WTC11 (cell line): ENCODE results near the gene HTR4. TPM values are rescaled to one million over a fixed set of nuclear protein-coding genes. Genes with fewer than 3 reads are reported as not detected.

Experiments
- ATAC-seq: fragments of 200-7000 bp; cut with Tn5 transposase; 2 replicates; pipeline ENCODE4 v1.10.0; 2021; ENCODE audit warnings: mild to moderate bottlenecking, moderate library complexity
- CTCF ChIA-PET: fragments of 300-600 bp; sonication (Branson Sonifier 250); formaldehyde crosslinking; loops from one replicate; lab custom pipeline; 2021; ENCODE audit warnings: antibody characterized with exemption; lab: Charles Lee
- POLR2A ChIA-PET: fragments of 350-600 bp; sonication (Branson Sonifier 250); formaldehyde crosslinking; loops from one replicate; lab custom pipeline; 2021; ENCODE audit warnings: antibody characterized with exemption; lab: Charles Lee
- DNase-seq: peaks from one replicate; pipeline ENCODE4 v3.0.0; 2021; ENCODE audit warnings: low spot score
- H3K27ac Mint-ChIP-seq: 2 replicates; pipeline ENCODE4 v1.8.0; 2021; ENCODE audit warnings: mixed read lengths
- H3K27me3 Mint-ChIP-seq: 2 replicates; pipeline ENCODE4 v1.8.0; 2021; ENCODE audit warnings: low read depth, mild to moderate bottlenecking, moderate library complexity, mixed read lengths
- H3K36me3 Mint-ChIP-seq: 2 replicates; pipeline ENCODE4 v1.8.0; 2021; ENCODE audit warnings: mixed read lengths
- H3K4me1 Mint-ChIP-seq: 2 replicates; pipeline ENCODE4 v1.8.0; 2022; ENCODE audit warnings: mixed read lengths
- H3K4me3 Mint-ChIP-seq: 2 replicates; pipeline ENCODE4 v1.8.0; 2021; ENCODE audit warnings: mild to moderate bottlenecking, moderate library complexity, mixed read lengths
- H3K9me3 Mint-ChIP-seq: 2 replicates; pipeline ENCODE4 v1.8.0; 2021; ENCODE audit warnings: mixed read lengths
- ATF1 ChIP-seq: sonication (generic); formaldehyde crosslinking; IDR thresholded peaks from 2 replicates; pipeline ENCODE4 v1.8.1; 2023; ENCODE audit warnings: mild to moderate bottlenecking, moderate library complexity, missing genetic modification reagents
- ATF2 ChIP-seq: sonication (generic); formaldehyde crosslinking; IDR thresholded peaks from 2 replicates; pipeline ENCODE4 v1.8.1; 2022; ENCODE audit warnings: low read depth, missing genetic modification reagents, borderline replicate concordance
- CREM ChIP-seq: sonication (generic); formaldehyde crosslinking; IDR thresholded peaks from 2 replicates; pipeline ENCODE4 v1.8.1; 2022; ENCODE audit warnings: mild to moderate bottlenecking, missing genetic modification reagents, moderate library complexity
- CTCF ChIP-seq: fragments of 200-600 bp; IDR thresholded peaks from 2 replicates; pipeline ENCODE4 v1.8.0; 2022; ENCODE audit warnings: antibody characterized with exemption
- FOXK1 ChIP-seq: sonication (generic); formaldehyde crosslinking; IDR thresholded peaks from 2 replicates; pipeline ENCODE4 v1.8.0; 2022; ENCODE audit warnings: mild to moderate bottlenecking, moderate library complexity, missing genetic modification reagents
- GTF2I ChIP-seq: fragments of 250-450 bp; sonication (Bioruptor Pico); conservative IDR thresholded peaks from 2 replicates; pipeline ENCODE4 v1.4.0; 2021; ENCODE audit warnings: mild to moderate bottlenecking
- HMGA2 ChIP-seq: fragments of 250-450 bp; sonication (Bioruptor Pico); IDR thresholded peaks from 2 replicates; pipeline ENCODE4 v1.4.0; 2021; ENCODE audit warnings: mild to moderate bottlenecking, moderate library complexity
- IRF2 ChIP-seq: sonication (generic); formaldehyde crosslinking; IDR thresholded peaks from 2 replicates; pipeline ENCODE4 v1.8.0; 2022; ENCODE audit warnings: low read depth, missing genetic modification reagents, borderline replicate concordance
- JAZF1 ChIP-seq: fragments of 250-450 bp; sonication (Bioruptor Pico); IDR thresholded peaks from 2 replicates; pipeline ENCODE4 v1.9.0; 2021; ENCODE audit warnings: moderate library complexity, mild to moderate bottlenecking, inconsistent platforms
- MYBL2 ChIP-seq: sonication (generic); formaldehyde crosslinking; IDR thresholded peaks from 2 replicates; pipeline ENCODE4 v1.8.1; 2023; ENCODE audit warnings: mild to moderate bottlenecking, moderate library complexity, missing genetic modification reagents
- NFE2L1 ChIP-seq: sonication (generic); formaldehyde crosslinking; IDR thresholded peaks from 2 replicates; pipeline ENCODE4 v1.8.1; 2023; ENCODE audit warnings: missing genetic modification reagents
- ZBTB21 ChIP-seq: sonication (generic); formaldehyde crosslinking; IDR thresholded peaks from 2 replicates; pipeline ENCODE4 v1.8.1; 2023; ENCODE audit warnings: mild to moderate bottlenecking, missing genetic modification reagents, borderline replicate concordance
- ZNF138 ChIP-seq: sonication (generic); formaldehyde crosslinking; conservative IDR thresholded peaks from 2 replicates; pipeline ENCODE4 v1.8.1; 2022; ENCODE audit warnings: mild to moderate bottlenecking, moderate library complexity, missing genetic modification reagents
- ZNF219 ChIP-seq: sonication (generic); formaldehyde crosslinking; IDR thresholded peaks from 2 replicates; pipeline ENCODE4 v1.8.0; 2023; ENCODE audit warnings: missing genetic modification reagents, mild to moderate bottlenecking, borderline replicate concordance
- ZNF232 ChIP-seq: sonication (generic); formaldehyde crosslinking; IDR thresholded peaks from 2 replicates; pipeline ENCODE4 v1.8.0; 2022; ENCODE audit warnings: mild to moderate bottlenecking, missing genetic modification reagents
- ZNF263 ChIP-seq: sonication (generic); formaldehyde crosslinking; IDR thresholded peaks from 2 replicates; pipeline ENCODE4 v1.8.1; 2022; ENCODE audit warnings: low read depth, mild to moderate bottlenecking, moderate library complexity, missing genetic modification reagents
- ZNF396 ChIP-seq: fragments of 250-450 bp; sonication (Bioruptor Pico); IDR thresholded peaks from 2 replicates; pipeline ENCODE4 v1.8.0; 2021; ENCODE audit warnings: mild to moderate bottlenecking, moderate library complexity, borderline replicate concordance
- ZNF512 ChIP-seq: sonication (generic); formaldehyde crosslinking; IDR thresholded peaks from 2 replicates; pipeline ENCODE4 v1.8.1; 2022; ENCODE audit warnings: missing genetic modification reagents, borderline replicate concordance
- total RNA-seq: library from RNA; stranded (reverse); gene quantifications from 3 replicates; pipeline ENCODE4 v1.2.3, GENCODE V29; 2021
- TF ChIP-seq, protein P1 (sequence below): sonication (generic); formaldehyde crosslinking; IDR thresholded peaks from 2 replicates; pipeline ENCODE4 v1.8.0; 2022; ENCODE audit warnings: mild to moderate bottlenecking, missing genetic modification reagents
- TF ChIP-seq, protein P2 (sequence below): sonication (generic); formaldehyde crosslinking; IDR thresholded peaks from 2 replicates; pipeline ENCODE4 v1.8.0; 2022; ENCODE audit warnings: mild to moderate bottlenecking, missing genetic modification reagents
- TF ChIP-seq, protein P3 (sequence below): fragments of 250-450 bp; sonication (Bioruptor Pico); IDR thresholded peaks from 2 replicates; pipeline ENCODE4 v1.9.0; 2021; ENCODE audit warnings: mild to moderate bottlenecking

HTR4 gene
- total RNA-seq, 1 experiment from 2014 or later, result not detected

GRCh38 chr5:148438933-148439332 is 215.4 kb downstream of the HTR4 start:
- DNase-seq (no peak), ATAC-seq (no peak)
- H3K36me3 Mint-ChIP-seq, result peaks cover 31% of the 10 kb centered on the region
- no peaks in the 10 kb centered on the region for H3K27me3 Mint-ChIP-seq
- TF ChIP-seq CTCF, result no peak
- TF ChIP-seq ATF1 (CRISPR knock-in tag), result no peak
- TF ChIP-seq MYBL2 (CRISPR knock-in tag), result no peak
- no peak overlapping the region for H3K27ac Mint-ChIP-seq
- no peaks in the 10 kb centered on the region for H3K4me1 Mint-ChIP-seq
- CTCF ChIA-PET, result interaction anchor here (1.2 kb wide), 1 partner anchor 292 kb away, joined by 5 read pairs; no protein-coding TSS in a partner anchor
- H3K9me3 Mint-ChIP-seq, result no peaks in the 10 kb centered on the region
- no peak overlapping the region for H3K4me3 Mint-ChIP-seq
- POLR2A ChIA-PET, result no interaction called here

DNA sequence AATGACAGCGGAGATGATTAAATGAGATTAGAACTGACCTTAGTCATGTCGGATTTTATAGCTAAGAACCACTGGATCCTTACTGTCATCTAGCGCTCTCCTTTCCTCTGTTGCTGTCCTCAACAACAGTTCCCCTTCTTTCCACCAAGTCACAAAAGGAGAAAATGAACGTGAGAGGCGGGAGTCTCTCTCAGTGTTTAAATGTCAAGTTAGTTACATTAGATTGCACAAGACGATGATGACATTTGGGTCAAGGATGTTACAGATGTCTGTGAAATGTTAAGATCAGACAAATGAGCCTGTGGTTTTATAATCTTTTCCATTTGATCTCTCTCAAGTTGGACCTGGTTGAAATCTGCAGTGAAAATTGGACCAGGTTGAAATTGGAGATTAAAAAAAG is 217.1 kb downstream of the HTR4 start:
- H3K27ac Mint-ChIP-seq, result no peak overlapping the region
- CTCF ChIA-PET, result interaction anchor here (0.9 kb wide), 1 partner anchor 294 kb away, joined by 4 read pairs; no protein-coding TSS in a partner anchor

GRCh38 chr5:148436029-148436428 is 218.3 kb downstream of the HTR4 start:
- CTCF ChIA-PET, result no interaction called here
- H3K27me3 Mint-ChIP-seq, result no peaks in the 10 kb centered on the region
- ATAC-seq, result no peak
- H3K4me3 Mint-ChIP-seq, result no peak overlapping the region
- H3K9me3 Mint-ChIP-seq, result no peaks in the 10 kb centered on the region
- no peak for TF ChIP-seq HMGA2
- no peak for TF ChIP-seq GTF2I
- TF ChIP-seq, protein P1, sequence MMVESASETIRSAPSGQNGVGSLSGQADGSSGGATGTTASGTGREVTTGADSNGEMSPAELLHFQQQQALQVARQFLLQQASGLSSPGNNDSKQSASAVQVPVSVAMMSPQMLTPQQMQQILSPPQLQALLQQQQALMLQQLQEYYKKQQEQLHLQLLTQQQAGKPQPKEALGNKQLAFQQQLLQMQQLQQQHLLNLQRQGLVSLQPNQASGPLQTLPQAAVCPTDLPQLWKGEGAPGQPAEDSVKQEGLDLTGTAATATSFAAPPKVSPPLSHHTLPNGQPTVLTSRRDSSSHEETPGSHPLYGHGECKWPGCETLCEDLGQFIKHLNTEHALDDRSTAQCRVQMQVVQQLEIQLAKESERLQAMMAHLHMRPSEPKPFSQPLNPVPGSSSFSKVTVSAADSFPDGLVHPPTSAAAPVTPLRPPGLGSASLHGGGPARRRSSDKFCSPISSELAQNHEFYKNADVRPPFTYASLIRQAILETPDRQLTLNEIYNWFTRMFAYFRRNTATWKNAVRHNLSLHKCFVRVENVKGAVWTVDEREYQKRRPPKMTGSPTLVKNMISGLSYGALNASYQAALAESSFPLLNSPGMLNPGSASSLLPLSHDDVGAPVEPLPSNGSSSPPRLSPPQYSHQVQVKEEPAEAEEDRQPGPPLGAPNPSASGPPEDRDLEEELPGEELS (CRISPR knock-in tag), result no peak
- TF ChIP-seq ZNF138 (CRISPR knock-in tag), result no peak
- DNase-seq, result no peak
- POLR2A ChIA-PET, result no interaction called here
- peaks cover 36% of the 10 kb centered on the region for H3K36me3 Mint-ChIP-seq
- no peak overlapping the region for H3K27ac Mint-ChIP-seq
- no peaks in the 10 kb centered on the region for H3K4me1 Mint-ChIP-seq

More for the DNA sequence above, 217.1 kb downstream of the HTR4 start:
- H3K4me1 Mint-ChIP-seq, result no peaks in the 10 kb centered on the region
- DNase-seq, result no peak
- no peaks in the 10 kb centered on the region for H3K9me3 Mint-ChIP-seq
- TF ChIP-seq ZNF219 (CRISPR knock-in tag) (no peak), ZNF263 (CRISPR knock-in tag) (no peak), ZNF396 (CRISPR knock-in tag) (no peak), ZBTB21 (CRISPR knock-in tag) (no peak), IRF2 (CRISPR knock-in tag) (no peak), JAZF1 (CRISPR knock-in tag) (no peak), CREM (CRISPR knock-in tag) (no peak), ATF2 (CRISPR knock-in tag) (no peak), ZNF512 (CRISPR knock-in tag) (no peak), NFE2L1 (CRISPR knock-in tag) (no peak), FOXK1 (CRISPR knock-in tag) (no peak), ZNF232 (CRISPR knock-in tag) (no peak)
- TF ChIP-seq, protein P2, sequence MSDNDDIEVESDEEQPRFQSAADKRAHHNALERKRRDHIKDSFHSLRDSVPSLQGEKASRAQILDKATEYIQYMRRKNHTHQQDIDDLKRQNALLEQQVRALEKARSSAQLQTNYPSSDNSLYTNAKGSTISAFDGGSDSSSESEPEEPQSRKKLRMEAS (CRISPR knock-in tag), result no peak
- TF ChIP-seq, protein P3, sequence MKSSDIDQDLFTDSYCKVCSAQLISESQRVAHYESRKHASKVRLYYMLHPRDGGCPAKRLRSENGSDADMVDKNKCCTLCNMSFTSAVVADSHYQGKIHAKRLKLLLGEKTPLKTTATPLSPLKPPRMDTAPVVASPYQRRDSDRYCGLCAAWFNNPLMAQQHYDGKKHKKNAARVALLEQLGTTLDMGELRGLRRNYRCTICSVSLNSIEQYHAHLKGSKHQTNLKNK (CRISPR knock-in tag), result no peak
- TF ChIP-seq, all 79 proteins: peak for 0
- no peaks in the 10 kb centered on the region for H3K27me3 Mint-ChIP-seq
- H3K4me3 Mint-ChIP-seq, result no peak overlapping the region
- POLR2A ChIA-PET, result no interaction called here
- H3K36me3 Mint-ChIP-seq, result peaks cover 42% of the 10 kb centered on the region
- ATAC-seq, result no peak
